ENCODE measurements around the gene OR5H15. TPM values are rescaled to one million over a fixed set of nuclear protein-coding genes. Genes with fewer than 3 reads are reported as not detected.

Gene OR5H15
- total and polyA plus RNA-seq, 2 donors (not counting 1 experiment from before 2014, with no cell fraction given) = not detected

DNA sequence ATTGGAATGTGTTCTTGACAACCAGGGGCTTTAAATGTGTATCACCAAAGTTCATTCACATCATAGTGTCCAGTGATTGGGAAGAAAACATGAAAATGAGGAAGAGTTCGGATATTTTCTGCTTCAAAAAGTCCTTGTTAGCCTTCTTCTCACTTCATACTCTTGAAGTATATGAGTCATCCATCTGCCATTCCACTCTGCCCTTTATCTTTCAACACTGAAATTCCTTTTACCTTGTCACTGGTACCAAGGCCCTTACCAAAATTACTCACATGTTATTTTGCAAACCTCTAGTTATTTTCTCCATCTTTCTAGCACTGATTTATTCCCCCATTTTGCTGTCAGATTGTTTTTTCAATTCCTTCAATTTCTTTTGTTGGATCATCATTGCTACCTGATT is 32.5 kb downstream of the OR5H15 start:
- CTCF ChIA-PET = no interaction called here
- WGBS (ENCODE audit: insufficient coverage) = 100% methylated on average over 1 of the region's 1 CpG
- H4K20me1 ChIP-seq (ENCODE audit: control insufficient read depth, insufficient read depth, low read length, poor library complexity, severe bottlenecking) = no peaks in the 10 kb centered on the region
- H3K4me3 ChIP-seq (ENCODE audit: control extremely low read depth in 1 of 5, extremely low read depth in 1 of 5, insufficient read depth in 1 of 5, low read depth in 2 of 5, low read length in 4 of 5) = no peak overlapping the region
- no peak overlapping the region for H2AFZ ChIP-seq (ENCODE audit: insufficient read depth, low read depth, low read length, poor library complexity, severe bottlenecking)
- no peak overlapping the region for H3K9ac ChIP-seq (ENCODE audit: low read length)
- H3K36me3 ChIP-seq (replicated peaks in 1 of 2; ENCODE audit: control extremely low read depth in 1 of 2, control insufficient read depth in 1 of 2, extremely low read depth in 1 of 2, insufficient read depth in 2 of 2, low read length in 1 of 2) = no peaks in the 10 kb centered on the region
- no peak overlapping the region for H3K4me2 ChIP-seq (replicated peaks; ENCODE audit: low read depth, low read length, poor library complexity, severe bottlenecking)
- no peak for DNase-seq
- intact Hi-C loops (cut with micrococcal nuclease) = no loop called here
- H3K27me3 ChIP-seq (replicated peaks in 1 of 4; ENCODE audit: control extremely low read depth in 1 of 4, control insufficient read depth in 3 of 4, insufficient read depth in 4 of 4, low read length in 3 of 4) = no peaks in the 10 kb centered on the region
- Mint-ChIP-seq H3K9me3 (ENCODE audit: insufficient read depth) (no peaks in the 10 kb centered on the region), H3K27me3 (no peaks in the 10 kb centered on the region), H3K4me3 (no peak overlapping the region), H3K27ac (no peak overlapping the region), H3K4me1 (no peaks in the 10 kb centered on the region)
- no peaks in the 10 kb centered on the region for H3K4me1 ChIP-seq (ENCODE audit: control insufficient read depth in 2 of 2, insufficient read depth in 2 of 2, low read length in 2 of 2)
- no peaks in the 10 kb centered on the region for H3K9me3 ChIP-seq (ENCODE audit: control extremely low read depth in 1 of 3, control insufficient read depth in 2 of 3, insufficient read depth in 1 of 3, low read length in 2 of 3)
- TF ChIP-seq EZH2 (IDR thresholded peaks at IDR 0.05; ENCODE audit: borderline replicate concordance, insufficient read depth, low read depth, low read length, poor library complexity, severe bottlenecking) (no peak), CTCF (IDR thresholded peaks at IDR 0.05) (no peak)
- H3K27ac ChIP-seq (ENCODE audit: low read length in 2 of 2) = no peak overlapping the region
- POLR2A ChIA-PET = no interaction called here
- no peak for ATAC-seq (ENCODE audit: low read depth)
- no peaks in the 10 kb centered on the region for H3K79me2 ChIP-seq (ENCODE audit: control insufficient read depth, insufficient read depth, low read length)

GRCh38 chr3:98209244-98209643 is 42.7 kb downstream of the OR5H15 start:
- ChIA-PET CTCF (no interaction called here), POLR2A (no interaction called here)
- H3K4me3 ChIP-seq (ENCODE audit: control extremely low read depth in 1 of 5, extremely low read depth in 1 of 5, insufficient read depth in 1 of 5, low read depth in 2 of 5, low read length in 4 of 5) = no peak overlapping the region
- H3K4me1 ChIP-seq (ENCODE audit: control insufficient read depth in 2 of 2, insufficient read depth in 2 of 2, low read length in 2 of 2) = no peaks in the 10 kb centered on the region
- Mint-ChIP-seq H3K9me3 (ENCODE audit: insufficient read depth) (peaks cover 3% of the 10 kb centered on the region), H3K4me1 (no peaks in the 10 kb centered on the region), H3K27me3 (no peaks in the 10 kb centered on the region), H3K27ac (no peak overlapping the region), H3K4me3 (no peak overlapping the region)
- WGBS (ENCODE audit: insufficient coverage) = no CpG with 5 or more reads among the region's 2 CpGs
- no peak overlapping the region for H3K27ac ChIP-seq (ENCODE audit: low read length in 2 of 2)
- ATAC-seq (ENCODE audit: low read depth) (no peak), DNase-seq (no peak)
- H3K4me2 ChIP-seq (replicated peaks; ENCODE audit: low read depth, low read length, poor library complexity, severe bottlenecking) = no peak overlapping the region
- H3K9ac ChIP-seq (ENCODE audit: low read length) = no peak overlapping the region
- no peaks in the 10 kb centered on the region for H3K79me2 ChIP-seq (ENCODE audit: control insufficient read depth, insufficient read depth, low read length)
- H2AFZ ChIP-seq (ENCODE audit: insufficient read depth, low read depth, low read length, poor library complexity, severe bottlenecking) = no peak overlapping the region
- no peaks in the 10 kb centered on the region for H3K27me3 ChIP-seq (replicated peaks in 1 of 4; ENCODE audit: control extremely low read depth in 1 of 4, control insufficient read depth in 3 of 4, insufficient read depth in 4 of 4, low read length in 3 of 4)
- intact Hi-C loops (cut with micrococcal nuclease) = no loop called here
- H3K36me3 ChIP-seq (replicated peaks in 1 of 2; ENCODE audit: control extremely low read depth in 1 of 2, control insufficient read depth in 1 of 2, extremely low read depth in 1 of 2, insufficient read depth in 2 of 2, low read length in 1 of 2) = no peaks in the 10 kb centered on the region
- H4K20me1 ChIP-seq (ENCODE audit: control insufficient read depth, insufficient read depth, low read length, poor library complexity, severe bottlenecking) = no peaks in the 10 kb centered on the region
- H3K9me3 ChIP-seq (ENCODE audit: control extremely low read depth in 1 of 3, control insufficient read depth in 2 of 3, insufficient read depth in 1 of 3, low read length in 2 of 3) = no peaks in the 10 kb centered on the region
- no peak for TF ChIP-seq EZH2 (IDR thresholded peaks at IDR 0.05; ENCODE audit: borderline replicate concordance, insufficient read depth, low read depth, low read length, poor library complexity, severe bottlenecking)
- TF ChIP-seq CTCF (IDR thresholded peaks at IDR 0.05) = no peak

Data from B cell (primary cell).